ENCODE measurements around the gene RHOD. TPM values are rescaled to one million over a fixed set of nuclear protein-coding genes. Genes with fewer than 3 reads are reported as not detected.

Gene RHOD
- total RNA-seq, 4 donors from 2014 or later: 12.4 to 29.7 (median 23.6) TPM

GRCh38 chr11:67031791-67032561 lies 24.7 kb upstream of the RHOD start:
- TF ChIP-seq POLR2AphosphoS5 (IDR thresholded peaks at IDR 0.05) (no peak), POLR2A (IDR thresholded peaks at IDR 0.05) (no peak), EP300 (IDR thresholded peaks at IDR 0.05) (no peak)
- TF ChIP-seq, protein P1, sequence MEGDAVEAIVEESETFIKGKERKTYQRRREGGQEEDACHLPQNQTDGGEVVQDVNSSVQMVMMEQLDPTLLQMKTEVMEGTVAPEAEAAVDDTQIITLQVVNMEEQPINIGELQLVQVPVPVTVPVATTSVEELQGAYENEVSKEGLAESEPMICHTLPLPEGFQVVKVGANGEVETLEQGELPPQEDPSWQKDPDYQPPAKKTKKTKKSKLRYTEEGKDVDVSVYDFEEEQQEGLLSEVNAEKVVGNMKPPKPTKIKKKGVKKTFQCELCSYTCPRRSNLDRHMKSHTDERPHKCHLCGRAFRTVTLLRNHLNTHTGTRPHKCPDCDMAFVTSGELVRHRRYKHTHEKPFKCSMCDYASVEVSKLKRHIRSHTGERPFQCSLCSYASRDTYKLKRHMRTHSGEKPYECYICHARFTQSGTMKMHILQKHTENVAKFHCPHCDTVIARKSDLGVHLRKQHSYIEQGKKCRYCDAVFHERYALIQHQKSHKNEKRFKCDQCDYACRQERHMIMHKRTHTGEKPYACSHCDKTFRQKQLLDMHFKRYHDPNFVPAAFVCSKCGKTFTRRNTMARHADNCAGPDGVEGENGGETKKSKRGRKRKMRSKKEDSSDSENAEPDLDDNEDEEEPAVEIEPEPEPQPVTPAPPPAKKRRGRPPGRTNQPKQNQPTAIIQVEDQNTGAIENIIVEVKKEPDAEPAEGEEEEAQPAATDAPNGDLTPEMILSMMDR (IDR thresholded peaks at IDR 0.05): no peak
- 71 to 80% methylated on average over 13 to 16 of the region's 23 CpGs for WGBS, 2 donors (ENCODE audit: low coverage in 1 of 2)
- Histone ChIP-seq H3K27ac (no peak overlapping the region), H3K27me3 (no peaks in the 10 kb centered on the region), H3K4me3 (no peak overlapping the region), H3K36me3 (no peaks in the 10 kb centered on the region), H3K4me1 (peaks cover 0 to 9% (median 0%) of the 10 kb centered on the region in 3 donors), H3K9me3 (no peaks in the 10 kb centered on the region)
- ATAC-seq: no peak

- Histone ChIP-seq H3K27ac (no peak overlapping the region), H3K9me3 (no peaks in the 10 kb centered on the region), H3K4me1 (peaks cover 0 to 9% (median 0%) of the 10 kb centered on the region in 3 donors), H3K27me3 (no peaks in the 10 kb centered on the region), H3K4me3 (no peak overlapping the region), H3K36me3 (no peaks in the 10 kb centered on the region)
- no peak for ATAC-seq
- TF ChIP-seq, protein P1 (IDR thresholded peaks at IDR 0.05): no peak
- TF ChIP-seq POLR2AphosphoS5 (IDR thresholded peaks at IDR 0.05): no peak
- TF ChIP-seq EP300 (IDR thresholded peaks at IDR 0.05): no peak
- TF ChIP-seq POLR2A (IDR thresholded peaks at IDR 0.05): no peak
- WGBS, 2 donors (ENCODE audit: low coverage in 1 of 2): 54 to 58% methylated on average over 6 to 10 of the region's 12 CpGs
Observed at GRCh38 chr11:67032830-67033551, 23.7 kb upstream of the RHOD start.

DNA sequence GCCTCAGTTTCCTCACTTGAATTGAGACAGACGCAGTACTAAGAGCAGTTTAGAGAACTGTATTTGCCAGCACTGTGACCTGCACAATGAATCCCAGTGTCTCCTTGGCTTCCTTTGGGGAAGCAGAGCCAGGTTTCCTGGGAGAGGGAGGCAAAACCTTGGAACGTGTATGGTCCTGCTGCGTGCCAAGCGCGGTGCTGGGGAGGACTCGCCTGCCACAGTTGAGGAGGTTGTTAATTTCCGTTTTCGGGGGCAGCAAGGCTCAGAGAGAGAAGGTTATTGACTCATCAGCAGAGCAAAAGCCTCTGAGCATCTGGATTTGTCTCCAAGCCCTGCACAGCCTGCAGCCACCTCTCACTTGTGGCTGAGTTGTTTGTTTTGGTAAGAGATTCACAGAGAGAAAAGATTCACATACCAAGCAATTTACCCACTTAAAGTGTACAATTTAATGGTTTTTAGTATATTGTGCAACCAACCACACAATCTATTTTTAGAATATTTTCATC lies 22.9 kb upstream of the RHOD start:
- no peak for ATAC-seq

DNA sequence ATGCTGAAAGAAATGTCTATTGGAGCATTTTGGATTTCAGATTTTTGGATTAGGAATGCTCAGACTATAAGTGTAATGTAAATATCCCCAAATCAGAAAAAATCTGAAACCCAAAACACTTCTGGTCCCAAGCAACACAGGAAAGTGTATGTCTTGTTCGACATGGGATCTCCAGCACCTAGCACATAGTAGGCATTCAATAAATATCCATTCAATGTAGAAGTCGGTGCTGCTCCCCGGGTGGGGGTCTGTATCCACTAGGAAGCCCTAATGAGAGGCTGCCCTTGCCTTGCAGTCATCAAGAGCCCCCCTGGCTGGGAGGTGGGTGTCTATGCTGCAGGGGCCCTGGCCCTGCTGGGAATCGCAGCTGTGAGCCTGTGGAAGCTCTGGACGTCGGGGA lies 22.3 kb upstream of the RHOD start:
- 64 to 94% methylated on average over 3 to 6 of the region's 6 CpGs for WGBS, 2 donors (ENCODE audit: low coverage in 1 of 2)
- no peak for TF ChIP-seq EP300 (IDR thresholded peaks at IDR 0.05)
- TF ChIP-seq, protein P1 (IDR thresholded peaks at IDR 0.05): no peak
- Histone ChIP-seq H3K9me3 (no peaks in the 10 kb centered on the region), H3K36me3 (no peaks in the 10 kb centered on the region), H3K27ac (no peak overlapping the region), H3K4me3 (no peak overlapping the region), H3K4me1 (peaks cover 0 to 9% (median 0%) of the 10 kb centered on the region in 3 donors), H3K27me3 (no peaks in the 10 kb centered on the region)
- no peak for ATAC-seq

More for the DNA sequence above, 22.9 kb upstream of the RHOD start:
- Histone ChIP-seq H3K36me3 (no peaks in the 10 kb centered on the region), H3K27me3 (no peaks in the 10 kb centered on the region), H3K4me3 (no peak overlapping the region), H3K27ac (no peak overlapping the region), H3K4me1 (peaks cover 0 to 9% (median 0%) of the 10 kb centered on the region in 3 donors), H3K9me3 (no peaks in the 10 kb centered on the region)
- 40% methylated on average over 1 of the region's 8 CpGs; no CpG with 5 or more reads in 1 of the 2 donors for WGBS, 2 donors (ENCODE audit: low coverage in 1 of 2)
- TF ChIP-seq EP300 (IDR thresholded peaks at IDR 0.05): no peak
- no peak for TF ChIP-seq POLR2AphosphoS5 (IDR thresholded peaks at IDR 0.05)
- TF ChIP-seq, protein P1 (IDR thresholded peaks at IDR 0.05): no peak
- TF ChIP-seq POLR2A (IDR thresholded peaks at IDR 0.05): no peak
